Ascending aorta (tissue), 2 donors: ENCODE results near the gene LARGE1. TPM values are rescaled to one million over a fixed set of nuclear protein-coding genes. Genes with fewer than 3 reads are reported as not detected.

Experiments used
- DNase-seq, 2 donors: peaks; one replicate each; pipeline ENCODE4 v3.0.0-alpha.2; 2019; ENCODE audit warnings: low spot score in 2 of 2
- H3K27ac ChIP-seq, 2 donors: fragments of 200-600 bp; sonication (generic); one replicate each; pipeline ENCODE4 v1.5.1; 2016 to 2017; ENCODE audit warnings: mild to moderate bottlenecking in 1 of 2
- H3K27me3 ChIP-seq: fragments of 200-600 bp; sonication (generic); one replicate; pipeline ENCODE4 v1.5.1; 2017
- H3K36me3 ChIP-seq, 2 donors: fragments of 200-600 bp; sonication (generic); one replicate each; pipeline ENCODE4 v1.5.1; 2016
- H3K4me1 ChIP-seq, 2 donors: fragments of 200-600 bp; sonication (generic); one replicate each; pipeline ENCODE4 v1.5.1; 2016 to 2017; ENCODE audit warnings: mild to moderate bottlenecking in 1 of 2
- H3K4me3 ChIP-seq, 2 donors: fragments of 200-600 bp; sonication (generic); one replicate each; pipeline ENCODE4 v1.5.1; 2016 to 2017; ENCODE audit warnings: mild to moderate bottlenecking in 1 of 2
- H3K9me3 ChIP-seq, 2 donors: fragments of 200-600 bp; sonication (generic); one replicate each; pipeline ENCODE4 v1.5.1; 2016
- intact Hi-C: fragments of 100-400 bp; cut with DNase I; formaldehyde crosslinking; loops from one replicate; pipeline ENCODE4 v1.15.1; 2023
- total RNA-seq: library from RNA; depleted of rRNA; stranded (reverse); fragments of >200 nt; gene quantifications from one replicate; pipeline ENCODE4 v1.1.0, GENCODE V29; 2016
- TF ChIP-seq, protein P1 (sequence below), 3 experiments: fragments of 200-600 bp in 2 of 3; fragments of 450-650 bp in 1 of 3; sonication (generic) in 2 of 3; IDR thresholded peaks; one replicate each; pipeline ENCODE4 v1.5.1; 2016 to 2019; ENCODE audit warnings: antibody characterized with exemption in 3 of 3, mild to moderate bottlenecking in 1 of 3, moderate library complexity in 1 of 3

LARGE1 gene
- 40.6 TPM for total RNA-seq

DNA sequence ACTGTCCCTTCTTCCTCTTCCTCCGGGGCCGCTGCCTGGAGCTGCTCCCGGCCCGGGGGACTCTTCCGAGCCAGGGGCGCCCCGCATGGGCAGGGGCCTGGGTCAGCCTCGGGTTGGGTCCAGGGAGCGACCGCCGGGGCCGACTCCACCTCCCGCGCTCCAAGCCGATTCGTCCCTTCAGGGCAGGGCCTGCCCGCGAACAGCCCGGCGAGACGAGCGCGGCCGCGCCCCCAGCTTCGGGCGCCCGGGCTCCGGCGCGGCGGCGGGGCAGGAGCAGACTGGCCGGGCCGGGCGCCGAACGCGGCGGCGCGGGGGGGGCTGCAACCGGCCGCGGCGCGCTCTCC is at the start of gene LARGE1:
TSS of gene LARGE1 (minus strand) at position 280 of the 344 bp plus-strand sequence.
- no peaks in the 10 kb centered on the region for H3K27me3 ChIP-seq
- TF ChIP-seq, protein P1, sequence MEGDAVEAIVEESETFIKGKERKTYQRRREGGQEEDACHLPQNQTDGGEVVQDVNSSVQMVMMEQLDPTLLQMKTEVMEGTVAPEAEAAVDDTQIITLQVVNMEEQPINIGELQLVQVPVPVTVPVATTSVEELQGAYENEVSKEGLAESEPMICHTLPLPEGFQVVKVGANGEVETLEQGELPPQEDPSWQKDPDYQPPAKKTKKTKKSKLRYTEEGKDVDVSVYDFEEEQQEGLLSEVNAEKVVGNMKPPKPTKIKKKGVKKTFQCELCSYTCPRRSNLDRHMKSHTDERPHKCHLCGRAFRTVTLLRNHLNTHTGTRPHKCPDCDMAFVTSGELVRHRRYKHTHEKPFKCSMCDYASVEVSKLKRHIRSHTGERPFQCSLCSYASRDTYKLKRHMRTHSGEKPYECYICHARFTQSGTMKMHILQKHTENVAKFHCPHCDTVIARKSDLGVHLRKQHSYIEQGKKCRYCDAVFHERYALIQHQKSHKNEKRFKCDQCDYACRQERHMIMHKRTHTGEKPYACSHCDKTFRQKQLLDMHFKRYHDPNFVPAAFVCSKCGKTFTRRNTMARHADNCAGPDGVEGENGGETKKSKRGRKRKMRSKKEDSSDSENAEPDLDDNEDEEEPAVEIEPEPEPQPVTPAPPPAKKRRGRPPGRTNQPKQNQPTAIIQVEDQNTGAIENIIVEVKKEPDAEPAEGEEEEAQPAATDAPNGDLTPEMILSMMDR (IDR thresholded peaks at IDR 0.05) = no peak
- H3K4me3 ChIP-seq = peak within 1 kb of the TSS; percentile 77 to 94
- no peaks in the 10 kb centered on the region for H3K9me3 ChIP-seq
- peak in 1 of 2 donors; percentile 72 for DNase-seq
- H3K27ac ChIP-seq = peak within 1 kb of the TSS; percentile 81 to 85
- no peaks in the 10 kb centered on the region for H3K36me3 ChIP-seq
- intact Hi-C loops = loop anchor here (2.0 to 10.0 kb wide), 4 partner anchors 118 to 1445 kb away; partner anchors contain the start of gene FBXO7
- peaks cover 5 to 13% of the 10 kb centered on the region in 2 donors for H3K4me1 ChIP-seq

DNA sequence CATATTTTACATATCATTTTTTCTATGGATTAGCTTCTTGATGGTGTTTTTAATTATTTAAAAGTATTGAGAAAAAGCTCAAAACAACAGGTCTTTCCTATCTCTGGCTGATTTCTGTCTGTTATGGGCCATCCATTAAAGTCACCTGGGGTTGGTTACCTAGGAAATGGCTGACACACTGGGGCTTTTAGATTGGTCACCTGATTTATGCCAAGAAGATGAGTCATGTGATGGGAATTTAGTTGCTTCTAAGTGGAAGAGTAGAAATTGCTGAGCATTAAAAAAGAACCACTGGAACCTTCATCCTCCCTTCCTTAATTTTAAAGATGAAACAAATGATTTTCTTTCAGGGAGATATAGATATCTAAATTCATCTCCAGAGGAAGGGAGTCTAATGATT is 48.8 kb upstream of the LARGE1 start:
- TF ChIP-seq, protein P1 (IDR thresholded peaks at IDR 0.05) = no peak
- H3K4me1 ChIP-seq = no peaks in the 10 kb centered on the region
- H3K9me3 ChIP-seq = no peaks in the 10 kb centered on the region
- no peak for DNase-seq
- H3K4me3 ChIP-seq = no peak overlapping the region
- H3K36me3 ChIP-seq = no peaks in the 10 kb centered on the region
- H3K27ac ChIP-seq = no peak overlapping the region
- H3K27me3 ChIP-seq = no peaks in the 10 kb centered on the region
- intact Hi-C loops = no loop called here

DNA sequence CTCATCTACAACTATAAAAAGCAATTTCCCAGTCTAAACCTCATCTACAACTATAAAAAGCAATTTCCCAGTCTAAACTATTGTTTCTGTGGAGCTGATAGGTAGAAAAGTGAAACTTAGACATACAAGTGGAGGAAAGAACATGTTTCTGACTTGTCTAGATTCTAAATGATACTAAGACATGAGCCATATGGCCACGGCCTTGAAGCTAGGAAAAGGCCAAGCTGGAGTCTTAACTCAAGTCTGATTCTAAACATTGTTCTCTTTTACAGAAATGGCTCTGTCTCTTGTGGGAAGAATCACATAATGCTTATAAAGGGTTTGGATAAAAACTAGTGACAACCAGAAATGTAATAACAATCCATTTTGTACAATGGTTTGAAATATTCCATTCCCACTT is 43.8 kb upstream of the LARGE1 start:
- Histone ChIP-seq H3K4me3 (no peak overlapping the region), H3K36me3 (no peaks in the 10 kb centered on the region), H3K9me3 (no peaks in the 10 kb centered on the region), H3K4me1 (no peaks in the 10 kb centered on the region), H3K27ac (no peak overlapping the region), H3K27me3 (no peaks in the 10 kb centered on the region)
- DNase-seq = no peak
- TF ChIP-seq, protein P1 (IDR thresholded peaks at IDR 0.05) = no peak
- intact Hi-C loops = no loop called here

DNA sequence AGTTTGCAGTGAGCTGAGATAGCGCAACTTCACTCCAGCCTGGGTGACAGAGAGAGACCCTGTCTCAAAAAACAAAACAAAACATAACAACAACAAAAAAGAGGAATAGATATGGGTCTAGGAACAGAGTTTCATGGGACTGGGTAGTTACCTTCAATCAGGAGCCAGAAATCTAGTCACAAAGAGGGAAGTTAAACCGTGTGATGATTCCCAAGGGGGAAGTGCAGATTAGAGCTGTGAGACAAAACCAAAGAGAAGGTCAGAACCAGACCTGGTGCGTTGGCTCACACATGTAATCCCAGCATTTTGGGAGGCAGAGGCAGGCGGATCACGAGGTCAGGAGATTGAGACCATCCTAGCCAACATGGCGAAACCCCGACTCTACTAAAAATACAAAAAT is 42.1 kb upstream of the LARGE1 start:
- no peaks in the 10 kb centered on the region for H3K36me3 ChIP-seq
- intact Hi-C loops = no loop called here
- no peaks in the 10 kb centered on the region for H3K4me1 ChIP-seq
- TF ChIP-seq, protein P1 (IDR thresholded peaks at IDR 0.05) = no peak
- no peaks in the 10 kb centered on the region for H3K9me3 ChIP-seq
- no peak overlapping the region for H3K4me3 ChIP-seq
- no peak overlapping the region for H3K27ac ChIP-seq
- H3K27me3 ChIP-seq = no peaks in the 10 kb centered on the region
- DNase-seq = no peak

DNA sequence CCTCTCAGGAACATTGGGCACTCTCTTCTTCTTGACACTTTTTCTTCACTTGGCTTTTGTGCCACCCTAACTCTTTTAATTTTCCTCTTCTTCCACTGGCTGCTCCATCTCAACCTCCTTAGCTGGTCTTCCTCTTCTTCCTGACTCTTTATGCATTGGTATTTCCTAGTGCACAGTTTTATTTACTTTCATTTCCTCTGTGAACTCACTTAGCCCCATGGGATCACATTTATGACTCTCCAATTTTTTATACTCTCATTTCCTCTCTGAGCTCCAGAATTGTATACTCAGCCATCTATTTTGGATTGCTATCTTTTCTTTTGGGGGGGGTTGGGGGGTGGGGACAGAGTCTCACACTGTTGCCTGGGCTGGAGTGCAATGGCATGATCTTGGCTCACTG is 38.5 kb upstream of the LARGE1 start:
- TF ChIP-seq, protein P1 (IDR thresholded peaks at IDR 0.05) = no peak
- H3K36me3 ChIP-seq = no peaks in the 10 kb centered on the region
- no peaks in the 10 kb centered on the region for H3K9me3 ChIP-seq
- no peak overlapping the region for H3K4me3 ChIP-seq
- intact Hi-C loops = no loop called here
- no peak for DNase-seq
- H3K27me3 ChIP-seq = no peaks in the 10 kb centered on the region
- no peaks in the 10 kb centered on the region for H3K4me1 ChIP-seq
- no peak overlapping the region for H3K27ac ChIP-seq

- intact Hi-C loops = no loop called here
- TF ChIP-seq, protein P1 (IDR thresholded peaks at IDR 0.05) = no peak
- no peaks in the 10 kb centered on the region for H3K9me3 ChIP-seq
Observed at GRCh38 chr22:33957086-33957485, 36.8 kb upstream of the LARGE1 start.

More at GRCh38 chr22:33957086-33957485, 36.8 kb upstream of the LARGE1 start:
- no peak overlapping the region for H3K27ac ChIP-seq
- no peaks in the 10 kb centered on the region for H3K36me3 ChIP-seq
- no peaks in the 10 kb centered on the region for H3K27me3 ChIP-seq
- H3K4me1 ChIP-seq = no peaks in the 10 kb centered on the region
- DNase-seq = no peak
- no peak overlapping the region for H3K4me3 ChIP-seq
